Calu3 (cell line): ENCODE results near the gene GRIK4. TPM values are rescaled to one million over a fixed set of nuclear protein-coding genes. Genes with fewer than 3 reads are reported as not detected.

Experiments
- BruUV-seq: library from RNA; stranded (reverse); fragments of 400-500 nt; replicated peaks from 2 replicates; lab custom pipeline; 2021; lab: Mats Ljungman, UMichigan
- CTCF ChIA-PET: fragments of 300-600 bp; sonication (Branson Sonifier 250); formaldehyde crosslinking; loops from one replicate; lab custom pipeline; 2022; ENCODE audit warnings: antibody characterized with exemption; lab: Charles Lee
- DNase-seq: peaks from one replicate; pipeline ENCODE4 v3.0.0; 2022
- H3K27ac Mint-ChIP-seq: one replicate; pipeline ENCODE4 v1.8.0; 2022; ENCODE audit warnings: mixed read lengths; ENCODE audit not compliant: unreplicated experiment
- H3K27me3 Mint-ChIP-seq: one replicate; pipeline ENCODE4 v1.8.0; 2022; ENCODE audit warnings: mixed read lengths; ENCODE audit not compliant: unreplicated experiment
- H3K36me3 Mint-ChIP-seq: one replicate; pipeline ENCODE4 v1.8.0; 2022; ENCODE audit warnings: mild to moderate bottlenecking, moderate library complexity, mixed read lengths; ENCODE audit not compliant: insufficient read depth, unreplicated experiment
- H3K4me1 Mint-ChIP-seq: one replicate; pipeline ENCODE4 v1.8.0; 2022; ENCODE audit warnings: mild to moderate bottlenecking, low read depth, mixed read lengths; ENCODE audit not compliant: unreplicated experiment
- H3K4me3 Mint-ChIP-seq: one replicate; pipeline ENCODE4 v1.8.0; 2022; ENCODE audit warnings: mild to moderate bottlenecking, low read depth, moderate library complexity, mixed read lengths; ENCODE audit not compliant: unreplicated experiment
- H3K9me3 Mint-ChIP-seq: one replicate; pipeline ENCODE4 v1.8.0; 2022; ENCODE audit warnings: low read depth, mixed read lengths; ENCODE audit not compliant: unreplicated experiment
- CTCF ChIP-seq: fragments of 200-600 bp; IDR thresholded peaks from one replicate; pipeline ENCODE4 v1.8.0; 2022; ENCODE audit warnings: antibody characterized with exemption; ENCODE audit not compliant: unreplicated experiment
- intact Hi-C: fragments of 100-400 bp; cut with micrococcal nuclease; formaldehyde crosslinking; loops from one replicate; pipeline ENCODE4 v1.10.0; 2022; ENCODE audit not compliant: unreplicated experiment
- total RNA-seq: library from RNA; stranded (reverse); gene quantifications from 2 replicates; pipeline ENCODE4 v1.2.3, GENCODE V29; 2022

GRIK4 gene
- total RNA-seq, 1 experiment from 2014 or later: not detected

GRCh38 chr11:120950880-120951279 is 439.3 kb downstream of the GRIK4 start:
- no TSS peak for BruUV-seq
- H3K4me1 Mint-ChIP-seq: no peaks in the 10 kb centered on the region
- no peak for DNase-seq
- H3K4me3 Mint-ChIP-seq: no peak overlapping the region
- H3K9me3 Mint-ChIP-seq: no peaks in the 10 kb centered on the region
- TF ChIP-seq CTCF: no peak
- no peak overlapping the region for H3K27ac Mint-ChIP-seq
- CTCF ChIA-PET: no interaction called here
- peaks cover 5% of the 10 kb centered on the region for H3K36me3 Mint-ChIP-seq
- H3K27me3 Mint-ChIP-seq: peaks cover 56% of the 10 kb centered on the region
- intact Hi-C loops: loop anchor here (10.0 kb wide), 1 partner anchor 446 kb away; no protein-coding TSS in a partner anchor

- Mint-ChIP-seq H3K4me1 (no peaks in the 10 kb centered on the region), H3K36me3 (peaks cover 5% of the 10 kb centered on the region), H3K27ac (no peak overlapping the region), H3K27me3 (peaks cover 57% of the 10 kb centered on the region), H3K9me3 (no peaks in the 10 kb centered on the region), H3K4me3 (no peak overlapping the region)
- DNase-seq: peak; percentile 61
- TF ChIP-seq CTCF: peak; percentile 19
- intact Hi-C loops: loop anchor here (10.0 kb wide), 1 partner anchor 448 kb away; no protein-coding TSS in a partner anchor
- CTCF ChIA-PET: interaction anchor here (0.7 to 1.3 kb wide), 4 partner anchors 13 to 268 kb away, joined by 3 to 6 read pairs (median 4); no protein-coding TSS in a partner anchor
- BruUV-seq: no TSS peak
These were observed 441.2 kb downstream of the GRIK4 start for GRCh38 chr11:120952461-120953434.

GRCh38 chr11:120954381-120954780 is 442.8 kb downstream of the GRIK4 start:
- BruUV-seq: no TSS peak
- Mint-ChIP-seq H3K36me3 (peaks cover 5% of the 10 kb centered on the region), H3K27ac (no peak overlapping the region), H3K27me3 (peaks cover 46% of the 10 kb centered on the region), H3K4me1 (no peaks in the 10 kb centered on the region), H3K9me3 (no peaks in the 10 kb centered on the region), H3K4me3 (no peak overlapping the region)
- intact Hi-C loops: loop anchor here (10.0 kb wide), 1 partner anchor 450 kb away; no protein-coding TSS in a partner anchor
- CTCF ChIA-PET: no interaction called here
- no peak for DNase-seq
- TF ChIP-seq CTCF: no peak

DNA sequence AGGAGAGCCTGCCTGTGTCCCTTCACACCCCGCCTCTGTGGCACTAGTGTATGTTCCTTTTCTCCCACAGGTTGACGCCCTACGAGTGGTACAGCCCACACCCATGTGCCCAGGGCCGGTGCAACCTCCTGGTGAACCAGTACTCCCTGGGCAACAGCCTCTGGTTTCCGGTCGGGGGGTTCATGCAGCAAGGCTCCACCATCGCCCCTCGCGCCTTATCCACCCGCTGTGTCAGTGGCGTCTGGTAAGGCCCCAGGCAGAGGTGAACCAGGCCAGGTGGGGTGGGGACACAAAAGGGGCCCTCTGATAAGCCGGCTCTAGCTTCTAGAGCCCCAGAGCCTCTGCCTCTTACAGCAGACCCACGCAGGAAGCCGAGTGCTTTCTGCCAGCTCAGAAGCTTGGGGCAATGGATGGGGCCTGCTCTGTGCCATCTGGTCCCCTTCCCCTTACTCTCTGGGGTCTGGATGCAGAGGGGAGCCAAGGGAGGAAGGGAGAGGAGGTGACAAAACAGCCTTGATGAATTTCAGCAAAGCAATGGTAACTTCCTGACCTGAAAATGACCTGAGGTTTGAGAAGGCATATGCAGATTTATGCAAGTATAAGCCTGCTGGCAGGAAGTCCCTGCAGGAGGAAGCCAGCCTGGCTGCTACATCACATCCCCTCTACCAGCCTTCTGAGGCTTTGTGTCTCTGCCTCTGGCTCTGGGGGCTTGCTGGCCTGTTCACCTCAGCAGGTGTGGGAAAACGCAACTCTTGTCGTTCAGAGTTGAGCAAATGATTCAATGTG is 445.4 kb downstream of the GRIK4 start:
- H3K4me1 Mint-ChIP-seq: no peaks in the 10 kb centered on the region
- CTCF ChIA-PET: no interaction called here
- H3K27me3 Mint-ChIP-seq: peaks cover 30% of the 10 kb centered on the region
- H3K9me3 Mint-ChIP-seq: no peaks in the 10 kb centered on the region
- H3K36me3 Mint-ChIP-seq: peaks cover 5% of the 10 kb centered on the region
- BruUV-seq: no TSS peak
- no peak for TF ChIP-seq CTCF
- no peak for DNase-seq
- H3K4me3 Mint-ChIP-seq: no peak overlapping the region
- intact Hi-C loops: loop anchor here (10.0 kb wide), 1 partner anchor 452 kb away; no protein-coding TSS in a partner anchor
- no peak overlapping the region for H3K27ac Mint-ChIP-seq
